Ishikawa (cell line): ENCODE measurements around the gene MRPL42.

ENCODE experiments used
- EP300 ChIP-seq: IDR thresholded peaks from 2 replicates; pipeline ENCODE4 v1.6.1; 2012; ENCODE audit warnings: borderline replicate concordance
- RAD21 ChIP-seq: IDR thresholded peaks from 2 replicates; pipeline ENCODE4 v1.6.1; 2012; ENCODE audit warnings: low read depth
- YY1 ChIP-seq: IDR thresholded peaks from 2 replicates; pipeline ENCODE4 v1.6.1; 2012; ENCODE audit warnings: low read depth

DNA sequence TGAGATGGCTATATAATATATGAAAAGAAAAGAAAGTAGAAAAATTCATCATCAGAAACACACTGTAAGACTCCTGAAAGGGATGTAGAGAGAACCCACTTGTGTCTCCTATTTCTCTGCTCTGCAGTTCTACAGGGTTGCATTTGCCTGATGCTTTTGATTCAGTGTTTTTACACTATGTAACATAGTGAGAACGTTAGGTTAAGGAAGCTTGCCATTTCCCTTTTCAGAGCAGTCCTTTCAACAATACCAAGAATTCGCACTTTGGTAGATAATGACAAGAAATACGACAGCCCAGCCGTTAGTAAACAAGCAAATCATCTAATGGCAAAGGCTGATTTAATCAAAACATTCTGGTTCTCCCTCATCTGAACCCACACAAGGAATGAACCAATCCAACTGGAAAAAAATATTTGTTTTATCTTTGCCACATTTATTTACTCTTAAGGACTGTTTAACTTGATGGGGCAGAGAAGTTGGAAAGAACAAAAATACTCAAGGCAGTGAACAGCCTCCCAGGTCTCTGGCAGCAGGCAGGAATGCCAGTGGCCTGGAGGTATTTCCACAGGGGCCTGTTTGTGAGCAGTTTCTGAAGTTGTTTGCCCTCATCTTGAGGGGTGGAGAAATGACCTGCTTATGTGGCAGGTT is 74.4 kb downstream of the MRPL42 start:
- TF ChIP-seq EP300 (no peak), YY1 (no peak), RAD21 (no peak)
